K562 (cell line): Measurements from ENCODE around the gene G6PC3. TPM values are rescaled to one million over a fixed set of nuclear protein-coding genes. Genes with fewer than 3 reads are reported as not detected.

Experiments used
- ATAC-seq: fragments of 200-7000 bp; cut with Tn5 transposase; 3 replicates; pipeline ENCODE4 v1.9.1; 2020; ENCODE audit warnings: moderate library complexity
- BruUV-seq: library from RNA; stranded (reverse); fragments of 400-500 nt; replicated peaks from 2 replicates; lab custom pipeline; 2021; lab: Mats Ljungman, UMichigan
- CTCF ChIA-PET: fragments of 300-600 bp; formaldehyde crosslinking; extraction: SDS; loops from one replicate; lab custom pipeline; 2021; ENCODE audit warnings: low intra/inter-chr PET ratio; lab: Yijun Ruan, JAX
- POLR2A ChIA-PET: fragments of 300-600, 350-650 bp; sonication (Branson Sonifier 250); formaldehyde crosslinking; extraction: SDS; loops from one replicate; lab custom pipeline; 2021; ENCODE audit warnings: antibody characterized with exemption, inconsistent platforms; lab: Yijun Ruan, JAX
- DNase-seq, 4 experiments: peaks; one replicate each; pipeline versions ENCODE4 v3.0.0 to v3.0.0-alpha.2; 2011 to 2018; ENCODE audit warnings: low spot score in 3 of 4, mixed read lengths in 3 of 4; ENCODE audit errors: extremely low read depth in 1 of 4
- FAIRE-seq: peaks from 2 replicates; lab custom pipeline; 2011; peaks lifted over from hg19 to GRCh38; lab: Jason Lieb, UNC
- H2AFZ ChIP-seq: 2 replicates; pipeline ENCODE4 v1.6.0; 2011; ENCODE audit warnings: low read depth, low read length, control low read depth, inconsistent platforms
- H3K27ac ChIP-seq: fragments of 200-600 bp; 3 replicates; pipeline ENCODE4 v1.8.0; 2011; ENCODE audit warnings: low read depth, mild to moderate bottlenecking, control low read depth, inconsistent platforms, low read length, moderate library complexity, mixed read lengths; ENCODE audit errors: extremely low read depth
- H3K27me3 ChIP-seq, 2 experiments: fragments of 300-600 bp in 1 of 2; 2 replicates in 1 of 2; 3 replicates in 1 of 2; pipeline versions ENCODE4 v1.6.0 to v1.8.0; 2011; ENCODE audit warnings: inconsistent platforms in 2 of 2, low read length in 2 of 2, mild to moderate bottlenecking in 1 of 2, mixed read lengths in 1 of 2, moderate library complexity in 1 of 2; ENCODE audit not compliant: control insufficient read depth in 2 of 2, insufficient read depth in 2 of 2
- H3K36me3 ChIP-seq: fragments of 300-600 bp; 3 replicates; pipeline ENCODE4 v1.8.0; 2011; ENCODE audit warnings: mild to moderate bottlenecking, low read length, inconsistent platforms; ENCODE audit not compliant: control insufficient read depth, insufficient read depth
- H3K4me1 ChIP-seq, 2 experiments: fragments of 200-600 bp in 1 of 2; replicated peaks in 1 of 2; 2 replicates in 1 of 2; 3 replicates in 1 of 2; pipeline versions ENCODE4 v1.5.1 to v1.8.0; 2011; ENCODE audit warnings: inconsistent platforms in 2 of 2, low read length in 2 of 2, mild to moderate bottlenecking in 1 of 2, mixed read lengths in 1 of 2, moderate library complexity in 1 of 2; ENCODE audit not compliant: control insufficient read depth in 2 of 2, insufficient read depth in 2 of 2
- H3K4me2 ChIP-seq: 2 replicates; pipeline ENCODE4 v1.6.1; 2011; ENCODE audit warnings: low read length, control low read depth, inconsistent platforms, mixed read lengths; ENCODE audit not compliant: insufficient read depth
- H3K4me3 ChIP-seq: fragments of 200-600 bp; sonication (generic), shearing (Covaris generic); 2 replicates; pipeline ENCODE4 v1.5.1; 2016; ENCODE audit warnings: control low read depth, inconsistent platforms
- H3K79me2 ChIP-seq: fragments of 200-600 bp; 3 replicates; pipeline ENCODE4 v1.8.0; 2011; ENCODE audit warnings: low read length, inconsistent platforms; ENCODE audit not compliant: control insufficient read depth, insufficient read depth
- H3K9ac ChIP-seq, 2 experiments: 2 replicates each; pipeline versions ENCODE4 v1.6.0 to v1.6.1; 2011; ENCODE audit warnings: low read depth in 2 of 2, low read length in 2 of 2, control low read depth in 1 of 2, inconsistent platforms in 1 of 2, mild to moderate bottlenecking in 1 of 2, mixed read lengths in 1 of 2; ENCODE audit not compliant: insufficient read depth in 1 of 2
- H3K9me1 ChIP-seq: one replicate; pipeline ENCODE4 v1.6.0; 2011; ENCODE audit warnings: inconsistent platforms, mild to moderate bottlenecking, low read length, moderate library complexity; ENCODE audit not compliant: control insufficient read depth, insufficient read depth
- H3K9me3 ChIP-seq: replicated peaks from 2 replicates; pipeline ENCODE4 v1.5.1; 2011; ENCODE audit warnings: low read depth, low read length, inconsistent platforms; ENCODE audit not compliant: control insufficient read depth, insufficient read depth
- H4K20me1 ChIP-seq: replicated peaks from 2 replicates; pipeline ENCODE4 v1.6.1; 2011; ENCODE audit warnings: low read length, inconsistent platforms, mixed read lengths; ENCODE audit not compliant: control insufficient read depth, insufficient read depth
- BRD4 ChIP-seq: fragments of 200-600 bp; sonication (generic); IDR thresholded peaks from 2 replicates; pipeline ENCODE4 v1.6.1; 2017; ENCODE audit warnings: inconsistent platforms
- HEY1 ChIP-seq: fragments of 250-450 bp; sonication (Bioruptor Pico); IDR thresholded peaks from 2 replicates; pipeline ENCODE4 v1.5.0; 2020; ENCODE audit warnings: mild to moderate bottlenecking, moderate library complexity, borderline replicate concordance
- HMGN3 ChIP-seq: IDR thresholded peaks from 2 replicates; pipeline ENCODE4 v1.6.1; 2011; ENCODE audit warnings: borderline replicate concordance, low read depth, mild to moderate bottlenecking, mixed read lengths, low read length; ENCODE audit not compliant: insufficient read length; ENCODE audit errors: extremely low read depth
- HOMEZ ChIP-seq: fragments of 250-450 bp; sonication (Bioruptor Pico); IDR thresholded peaks from 2 replicates; pipeline ENCODE4 v1.4.0; 2020; ENCODE audit warnings: mild to moderate bottlenecking, moderate library complexity
- SIN3A ChIP-seq, 2 experiments: fragments of 150-350 bp in 1 of 2; IDR thresholded peaks; 2 replicates each; pipeline ENCODE4 v1.6.1; 2011 to 2016; ENCODE audit warnings: borderline replicate concordance in 2 of 2, low read depth in 2 of 2, low read length in 2 of 2, mild to moderate bottlenecking in 2 of 2, moderate library complexity in 2 of 2; ENCODE audit not compliant: control insufficient read depth in 1 of 2
- SRSF1 ChIP-seq: fragments of 200-400 bp; formaldehyde crosslinking; IDR thresholded peaks from 2 replicates; pipeline ENCODE4 v1.6.1; 2017; ENCODE audit warnings: mild to moderate bottlenecking, low read depth, low read length, moderate library complexity
- ZHX1 ChIP-seq: fragments of 150-350 bp; conservative IDR thresholded peaks from 2 replicates; pipeline ENCODE4 v1.6.1; 2014; ENCODE audit warnings: low read length
- WGBS: fragments of 100-300 bp; shearing (Covaris generic); methylation state at CpG from one replicate; pipeline ENCODE4 v1.1.6; 2016; ENCODE audit warnings: low coverage, mixed read lengths; ENCODE audit not compliant: insufficient coverage; ENCODE audit errors: missing lambda C conversion rate; 5-methylcytosine and 5-hydroxymethylcytosine counted together
- in situ Hi-C: fragments of 300-500 bp; cut with MboI; formaldehyde crosslinking; loops from 4 replicates; pipeline ENCODE4 v1.15.0; 2018; ENCODE audit warnings: inconsistent platforms, mixed read lengths
- intact Hi-C: fragments of 100-400 bp; cut with micrococcal nuclease; formaldehyde crosslinking; loops from 2 replicates; pipeline ENCODE4 v1.14.2; 2022
- polyA plus RNA-seq, 8 experiments: library from polyadenylated mRNA; depleted of rRNA in 4 of 8; stranded (reverse) in 5 of 8; unstranded in 3 of 8; fragments of >200 nt; fragmentation: Nextera tagmentation in 2 of 8; fragmentation: Illumina TruSeq in 1 of 8; extraction: Ambion mirVana in 2 of 8; extraction: Trizol in 1 of 8; gene quantifications; 2 replicates each; pipeline versions ENCODE4 v1.2.1 to v1.2.3, GENCODE V29; 2011 to 2014; ENCODE audit warnings: inconsistent platforms in 1 of 8, missing spikeins in 1 of 8
- total RNA-seq, 7 experiments: library from RNA; depleted of rRNA in 6 of 7; stranded (reverse); fragments of >200 nt in 6 of 7; fragmentation: Illumina TruSeq in 2 of 7; extraction: Trizol in 2 of 7; gene quantifications; 2 replicates each; pipeline versions ENCODE4 v1.2.1 to v1.2.3, GENCODE V29; 2011 to 2021; ENCODE audit warnings: low replicate concordance in 1 of 7
- TF ChIP-seq, protein P1 (sequence below): fragments of 450-650 bp; formaldehyde crosslinking; IDR thresholded peaks from 2 replicates; pipeline ENCODE4 v1.4.0; 2020; ENCODE audit warnings: mild to moderate bottlenecking, moderate library complexity
- TF ChIP-seq, protein P2 (sequence below): IDR thresholded peaks from 2 replicates; pipeline ENCODE4 v1.6.1; 2011; ENCODE audit warnings: borderline replicate concordance, low read depth, mild to moderate bottlenecking, moderate library complexity, low read length; ENCODE audit not compliant: insufficient read depth, poor library complexity, severe bottlenecking

G6PC3 gene
- total and polyA plus RNA-seq, 9 of the 15 experiments (the other 6 are each of a cell fraction or from before 2014, with no cell fraction given): 10.4 to 57.8 (median 31.1) TPM

- Histone ChIP-seq H4K20me1 (no peaks in the 10 kb centered on the region), H3K36me3 (peaks cover 89% of the 10 kb centered on the region)
- TF ChIP-seq SIN3A (IDR thresholded peaks at IDR 0.05; ENCODE audit: borderline replicate concordance in 2 of 2, control insufficient read depth in 1 of 2, low read depth in 2 of 2, low read length in 2 of 2): no peak
- TF ChIP-seq HEY1 (CRISPR knock-in tag): no peak
- no peak for TF ChIP-seq ZHX1
- TF ChIP-seq, protein P1, sequence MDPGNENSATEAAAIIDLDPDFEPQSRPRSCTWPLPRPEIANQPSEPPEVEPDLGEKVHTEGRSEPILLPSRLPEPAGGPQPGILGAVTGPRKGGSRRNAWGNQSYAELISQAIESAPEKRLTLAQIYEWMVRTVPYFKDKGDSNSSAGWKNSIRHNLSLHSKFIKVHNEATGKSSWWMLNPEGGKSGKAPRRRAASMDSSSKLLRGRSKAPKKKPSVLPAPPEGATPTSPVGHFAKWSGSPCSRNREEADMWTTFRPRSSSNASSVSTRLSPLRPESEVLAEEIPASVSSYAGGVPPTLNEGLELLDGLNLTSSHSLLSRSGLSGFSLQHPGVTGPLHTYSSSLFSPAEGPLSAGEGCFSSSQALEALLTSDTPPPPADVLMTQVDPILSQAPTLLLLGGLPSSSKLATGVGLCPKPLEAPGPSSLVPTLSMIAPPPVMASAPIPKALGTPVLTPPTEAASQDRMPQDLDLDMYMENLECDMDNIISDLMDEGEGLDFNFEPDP: no peak
- no peak for TF ChIP-seq HMGN3
- TF ChIP-seq SRSF1: no peak
- TF ChIP-seq, protein P2, sequence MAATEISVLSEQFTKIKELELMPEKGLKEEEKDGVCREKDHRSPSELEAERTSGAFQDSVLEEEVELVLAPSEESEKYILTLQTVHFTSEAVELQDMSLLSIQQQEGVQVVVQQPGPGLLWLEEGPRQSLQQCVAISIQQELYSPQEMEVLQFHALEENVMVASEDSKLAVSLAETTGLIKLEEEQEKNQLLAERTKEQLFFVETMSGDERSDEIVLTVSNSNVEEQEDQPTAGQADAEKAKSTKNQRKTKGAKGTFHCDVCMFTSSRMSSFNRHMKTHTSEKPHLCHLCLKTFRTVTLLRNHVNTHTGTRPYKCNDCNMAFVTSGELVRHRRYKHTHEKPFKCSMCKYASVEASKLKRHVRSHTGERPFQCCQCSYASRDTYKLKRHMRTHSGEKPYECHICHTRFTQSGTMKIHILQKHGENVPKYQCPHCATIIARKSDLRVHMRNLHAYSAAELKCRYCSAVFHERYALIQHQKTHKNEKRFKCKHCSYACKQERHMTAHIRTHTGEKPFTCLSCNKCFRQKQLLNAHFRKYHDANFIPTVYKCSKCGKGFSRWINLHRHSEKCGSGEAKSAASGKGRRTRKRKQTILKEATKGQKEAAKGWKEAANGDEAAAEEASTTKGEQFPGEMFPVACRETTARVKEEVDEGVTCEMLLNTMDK: no peak
- TF ChIP-seq BRD4: no peak
- TF ChIP-seq HOMEZ (CRISPR knock-in tag): no peak
These were observed 17.2 kb upstream of the G6PC3 start for GRCh38 chr17:44053125-44053872.

More at GRCh38 chr17:44053125-44053872, 17.2 kb upstream of the G6PC3 start:
- no peaks in the 10 kb centered on the region for H3K9me1 ChIP-seq
- peaks cover 83% of the 10 kb centered on the region for H3K79me2 ChIP-seq
- H3K27me3 ChIP-seq: no peaks in the 10 kb centered on the region
- 59% methylated on average over 3 of the region's 3 CpGs for WGBS
- intact Hi-C loops (no loop called here), in situ Hi-C loops (no loop called here)
- H3K27ac ChIP-seq: no peak overlapping the region
- no peak for DNase-seq
- H2AFZ ChIP-seq: no peak overlapping the region
- ChIA-PET CTCF (no interaction called here), POLR2A (interaction anchor here (1.8 kb wide), 1 partner anchor 13 kb away, joined by 6 read pairs; the partner anchor contains the start of gene LSM12)
- no peak; the same call in 1 of the 3 replicates for ATAC-seq
- H3K4me2 ChIP-seq: no peak overlapping the region
- H3K4me1 ChIP-seq: no peaks in the 10 kb centered on the region; a peak in 1 of 5 replicates
- no peaks in the 10 kb centered on the region for H3K9me3 ChIP-seq
- TSS peak; percentile 38 for BruUV-seq
- no peak overlapping the region for H3K9ac ChIP-seq
- FAIRE-seq: no peak
- no peak overlapping the region for H3K4me3 ChIP-seq
